HK-2 (cell line): Measurements from ENCODE around the gene MRPS34.
A peak's percentile ranks its signal among the peaks of the same experiment; 100 is the strongest.

Source experiments
- DNase-seq: peaks from one replicate; pipeline ENCODE4 v3.0.0-alpha.2; 2018; ENCODE audit not compliant: unreplicated experiment

The MRPS34 gene

GRCh38 chr16:1794908-1795666, 22.2 kb upstream of the MRPS34 start:
- no peak for DNase-seq

GRCh38 chr16:1794221-1794871, 21.4 kb upstream of the MRPS34 start:
- no peak for DNase-seq

GRCh38 chr16:1793578-1794220, 20.8 kb upstream of the MRPS34 start, which contains the start of gene IGFALS:
IGFALS (minus strand) TSS chr16:1793705; CDS start chr16:1793652, 53 bp downstream.
- no peak for DNase-seq

- DNase-seq, result no peak
Observed at GRCh38 chr16:1792836-1793577, 20.1 kb upstream of the MRPS34 start.

DNA sequence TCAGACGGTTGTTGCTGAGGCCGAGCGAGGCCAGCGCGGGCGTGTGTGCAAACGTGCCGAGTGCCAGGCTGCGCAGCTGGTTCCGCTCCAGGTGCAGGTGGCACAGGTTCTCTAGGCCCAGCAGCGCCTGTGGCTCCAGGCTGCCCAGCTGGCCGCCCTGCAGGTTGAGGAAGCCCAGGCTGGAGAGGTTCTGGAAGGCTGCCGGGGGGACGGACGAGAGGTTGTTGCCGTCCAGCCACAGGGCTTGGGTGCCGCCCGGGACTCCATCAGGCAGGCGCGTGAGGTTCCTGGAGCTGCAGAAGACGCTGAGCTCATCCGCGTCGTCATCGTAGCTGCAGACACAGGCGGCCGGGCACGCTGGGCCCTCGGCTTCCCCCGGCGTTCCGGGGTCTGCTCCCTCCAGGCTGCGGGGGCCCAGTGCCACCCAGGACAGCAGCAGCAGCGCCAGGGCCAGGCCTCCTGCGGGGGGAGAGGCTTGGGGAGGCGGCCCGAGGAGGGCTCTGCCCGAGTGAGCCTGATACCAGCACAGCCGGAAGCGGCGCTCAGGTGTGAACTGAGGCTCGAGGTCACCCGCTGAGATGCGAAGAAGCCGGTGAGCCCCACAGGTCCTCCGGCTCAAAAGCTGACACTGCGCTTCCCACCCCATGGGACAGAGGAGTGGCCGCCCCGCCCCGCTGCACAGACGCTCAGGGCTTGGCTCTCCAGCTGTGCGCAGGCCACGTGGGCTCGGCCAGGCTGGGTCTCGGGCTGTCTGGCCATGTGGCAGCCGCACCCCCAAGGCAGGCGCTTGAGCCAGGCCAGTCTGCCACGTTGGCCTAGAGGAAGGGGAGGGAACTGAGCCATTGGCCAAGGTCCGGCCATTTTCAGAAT, 19.2 kb upstream of the MRPS34 start:
- DNase-seq, result no peak

DNA sequence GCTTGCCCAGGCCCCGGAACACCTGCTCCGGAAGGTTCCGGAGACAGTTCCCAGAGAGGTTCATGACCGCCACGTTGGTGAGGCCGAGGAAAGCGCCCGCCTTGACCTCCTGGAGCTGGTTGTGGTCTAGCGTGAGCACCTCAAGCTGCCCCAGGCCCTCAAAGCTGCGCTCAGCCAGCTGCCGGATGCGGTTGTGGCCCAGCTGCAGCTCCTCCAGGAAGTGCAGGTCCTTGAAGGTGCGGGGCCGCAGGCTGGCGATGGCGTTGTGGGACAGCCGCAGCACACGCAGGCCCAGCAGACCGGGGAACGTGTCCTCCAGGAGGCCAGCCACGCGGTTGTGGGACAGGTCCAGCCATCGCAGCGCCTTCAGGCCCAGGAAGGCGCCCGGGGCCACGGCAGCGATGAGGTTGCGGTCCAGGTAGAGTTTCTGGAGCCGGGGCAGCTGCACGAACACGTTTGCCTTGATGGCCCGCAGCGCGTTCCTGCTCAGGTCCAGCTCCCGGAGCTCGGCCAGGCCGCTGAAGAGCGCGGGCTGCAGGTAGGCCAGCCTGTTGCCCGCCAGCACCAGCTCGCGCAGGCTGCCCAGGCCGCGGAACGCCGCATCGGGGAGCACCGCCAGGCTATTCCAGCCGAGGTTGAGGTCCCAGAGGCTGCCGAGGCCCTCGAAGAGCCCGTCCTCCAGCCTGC, 18.5 kb upstream of the MRPS34 start:
- no peak for DNase-seq

DNA sequence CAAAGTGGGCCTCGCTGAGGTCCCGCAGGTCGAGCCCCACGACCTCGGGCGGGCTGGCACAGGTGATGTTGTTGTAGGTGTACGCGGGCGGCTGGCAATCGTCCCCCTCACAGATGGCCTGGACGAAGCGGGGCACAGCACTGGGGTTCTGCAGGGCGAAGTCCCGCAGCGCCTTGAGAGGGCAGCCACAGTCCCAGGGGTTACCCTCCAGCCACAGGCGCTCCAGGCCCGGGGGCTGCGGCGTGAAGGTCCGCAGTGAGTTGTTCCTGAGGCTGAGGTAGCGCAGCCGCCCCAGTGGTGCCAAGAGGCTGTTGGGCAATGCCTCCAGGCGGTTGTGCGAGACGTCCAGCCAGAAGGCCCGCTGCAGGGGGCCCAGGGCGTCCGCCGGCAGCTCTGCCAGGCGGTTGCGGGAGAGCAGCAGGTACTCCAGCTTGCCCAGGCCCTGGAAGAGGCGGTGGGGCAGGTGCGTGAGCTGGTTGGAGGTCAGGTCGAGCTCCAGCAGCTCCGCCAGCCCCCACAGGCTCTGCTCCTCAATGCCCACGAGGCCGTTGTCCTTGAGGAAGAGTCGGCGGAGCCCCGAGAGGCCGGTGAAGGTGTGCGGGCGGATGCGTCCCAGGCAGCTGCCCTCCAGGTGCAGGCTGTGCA, 17.8 kb upstream of the MRPS34 start:
- no peak for DNase-seq

GRCh38 chr16:1790261-1790610, 17.3 kb upstream of the MRPS34 start:
- DNase-seq, result no peak

- DNase-seq, result no peak
Observed at GRCh38 chr16:1789643-1790045, 16.7 kb upstream of the MRPS34 start.

- no peak for DNase-seq
Observed at GRCh38 chr16:1788708-1789100, 15.8 kb upstream of the MRPS34 start.

- DNase-seq, result no peak
Observed at GRCh38 chr16:1788095-1788707, 15.3 kb upstream of the MRPS34 start.

GRCh38 chr16:1787322-1788094, 14.6 kb upstream of the MRPS34 start:
- DNase-seq, result no peak

DNA sequence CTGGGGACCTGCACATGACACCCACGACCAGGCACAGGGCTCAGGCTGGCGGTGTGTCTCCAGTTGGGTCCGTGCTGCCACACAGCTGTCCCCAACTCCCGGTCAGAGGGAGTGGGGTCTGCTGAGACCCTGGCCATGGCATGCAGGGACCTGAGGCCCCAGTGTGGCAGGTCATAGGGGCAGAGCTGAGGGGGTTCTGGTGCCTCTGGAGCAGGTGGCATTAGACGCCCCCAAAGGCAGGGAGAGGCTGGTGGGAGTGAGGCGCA, 14.1 kb upstream of the MRPS34 start:
- no peak for DNase-seq

- no peak for DNase-seq
Observed at GRCh38 chr16:1786242-1787055, 13.5 kb upstream of the MRPS34 start.

DNA sequence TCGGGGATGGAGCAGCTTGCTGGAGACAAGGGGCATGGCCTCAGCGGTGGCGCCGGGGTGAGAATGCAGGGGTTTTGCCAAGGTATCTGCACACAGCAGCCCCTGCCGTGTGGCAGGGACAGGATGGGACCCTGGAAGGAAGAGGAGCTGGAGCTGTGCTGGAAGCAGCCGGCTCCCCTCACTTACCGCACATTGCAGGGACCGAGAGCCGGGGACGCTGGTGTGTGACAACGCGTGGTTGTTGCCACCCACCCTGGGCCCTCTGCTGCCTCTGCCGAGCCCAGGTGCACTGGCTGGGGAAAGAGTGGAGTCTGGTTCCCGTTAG, 12.9 kb upstream of the MRPS34 start:
- DNase-seq, result no peak

DNA sequence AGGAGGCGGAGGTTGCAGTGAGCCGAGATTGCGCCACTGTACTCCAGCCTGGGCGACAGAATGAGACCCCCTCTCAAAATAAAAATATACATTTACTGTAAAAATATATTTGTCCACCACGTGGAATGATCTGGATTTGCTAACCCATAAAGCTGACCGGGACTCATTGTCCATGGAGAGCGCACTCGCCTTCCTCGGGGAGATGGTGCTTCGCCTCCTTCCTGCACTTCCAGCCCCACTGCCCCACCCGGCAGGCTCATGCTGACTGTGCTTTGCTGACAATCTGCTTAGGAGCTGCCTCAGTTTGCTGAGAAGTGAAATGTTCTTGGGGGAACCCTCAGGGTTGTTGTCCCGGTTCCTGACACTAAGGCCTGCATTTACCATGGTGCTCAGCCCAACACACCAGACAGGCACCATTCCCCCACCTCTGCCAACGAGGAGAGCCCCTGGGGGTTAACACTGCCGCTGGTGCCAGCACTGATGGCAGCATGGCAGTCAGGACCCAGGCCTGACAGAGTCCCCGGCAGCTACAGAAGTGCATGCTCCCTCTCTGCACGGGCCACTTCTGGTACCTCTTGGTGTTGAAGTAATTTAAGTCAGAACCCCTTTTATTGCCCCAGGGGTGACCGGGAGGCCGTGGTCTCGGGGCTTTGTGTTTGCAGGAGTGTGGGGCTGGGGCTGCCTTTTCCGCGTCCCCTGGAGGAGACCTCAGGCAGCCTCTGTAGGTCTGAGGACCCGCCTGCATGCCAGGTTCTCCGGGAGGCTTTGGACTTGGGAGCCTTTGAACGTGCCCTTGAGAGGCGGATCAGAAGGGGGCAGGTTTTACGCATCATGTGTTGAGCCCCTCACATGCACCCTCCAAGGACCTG, 12.3 kb upstream of the MRPS34 start:
- DNase-seq, result no peak

GRCh38 chr16:1782408-1783264, 9.7 kb upstream of the MRPS34 start, which contains the start of the genes NUBP2 and SPSB3:
NUBP2 (plus strand) TSS chr16:1782960; CDS start chr16:1783021, 61 bp downstream.
SPSB3 (minus strand) TSS chr16:1782571; CDS start chr16:1781483, 1,088 bp downstream.
- peak; percentile 98 for DNase-seq
